OCI-LY1 (cell line): ENCODE data around the gene KIF13A.
"Not testable (repeated sequence)": the region's sequence is repeated elsewhere in the genome, so short reads cannot be mapped to it uniquely, and the experiment has no call there.

ENCODE experiments used
- H2AFZ ChIP-seq: fragments of 200-600 bp; sonication (generic), shearing (Covaris generic); 2 replicates; pipeline ENCODE4 v1.6.0; 2014; ENCODE audit warnings: antibody characterized with exemption, mild to moderate bottlenecking, low read length
- H3F3A ChIP-seq: fragments of 200-600 bp; sonication (generic), shearing (Covaris generic); 2 replicates; pipeline ENCODE4 v1.6.0; 2014; ENCODE audit warnings: mild to moderate bottlenecking, antibody characterized with exemption, low read length, moderate library complexity; ENCODE audit not compliant: insufficient read depth
- H3K27ac ChIP-seq: fragments of 200-600 bp; sonication (generic); 2 replicates; pipeline ENCODE4 v1.5.1; 2014; ENCODE audit warnings: low read length, mixed run types, mild to moderate bottlenecking, low read depth; ENCODE audit not compliant: poor library complexity, severe bottlenecking
- H3K27me3 ChIP-seq: fragments of 200-600 bp; sonication (generic); 2 replicates; pipeline ENCODE4 v1.6.0; 2014; ENCODE audit warnings: antibody characterized with exemption, mild to moderate bottlenecking, low read length, moderate library complexity; ENCODE audit not compliant: insufficient read depth
- H3K36me3 ChIP-seq: fragments of 200-600 bp; sonication (generic); 2 replicates; pipeline ENCODE4 v1.6.1; 2014; ENCODE audit warnings: mild to moderate bottlenecking, antibody characterized with exemption, low read length, moderate library complexity, mixed read lengths; ENCODE audit not compliant: insufficient read depth
- H3K4me1 ChIP-seq: fragments of 200-600 bp; sonication (generic); 2 replicates; pipeline ENCODE4 v1.5.1; 2014; ENCODE audit warnings: mild to moderate bottlenecking, low read length, moderate library complexity; ENCODE audit not compliant: insufficient read depth, severe bottlenecking
- H3K4me2 ChIP-seq: fragments of 200-600 bp; sonication (generic), shearing (Covaris generic); 2 replicates; pipeline ENCODE4 v1.6.1; 2014; ENCODE audit warnings: low read length
- H3K4me3 ChIP-seq: fragments of 200-600 bp; sonication (generic); 2 replicates; pipeline ENCODE4 v1.5.1; 2014; ENCODE audit warnings: low read length, low read depth, mild to moderate bottlenecking, mixed read lengths; ENCODE audit not compliant: poor library complexity, severe bottlenecking
- H3K79me2 ChIP-seq: fragments of 200-600 bp; shearing (Covaris generic); 2 replicates; pipeline ENCODE4 v1.6.1; 2016; ENCODE audit warnings: mixed run types, low read length, mixed read lengths; ENCODE audit not compliant: insufficient read depth
- H3K9ac ChIP-seq: fragments of 200-600 bp; sonication (generic), shearing (Covaris generic); 2 replicates; pipeline ENCODE4 v1.6.1; 2014; ENCODE audit warnings: mild to moderate bottlenecking, low read length, mixed read lengths
- H3K9me2 ChIP-seq: fragments of 200-600 bp; sonication (generic), shearing (Covaris generic); 2 replicates; pipeline ENCODE4 v1.6.1; 2014; ENCODE audit warnings: low read depth, mild to moderate bottlenecking, low read length, mixed read lengths
- H3K9me3 ChIP-seq: fragments of 200-600 bp; shearing (Covaris generic); 2 replicates; pipeline ENCODE4 v1.6.1; 2014; ENCODE audit warnings: low read length, mixed read lengths
- H4K20me1 ChIP-seq: fragments of 200-600 bp; sonication (generic), shearing (Covaris generic); 2 replicates; pipeline ENCODE4 v1.6.0; 2016; ENCODE audit warnings: mild to moderate bottlenecking, low read length; ENCODE audit not compliant: insufficient read depth
- EZH2 ChIP-seq: fragments of 200-600 bp; sonication (generic), shearing (Covaris generic); IDR thresholded peaks from 2 replicates; pipeline ENCODE4 v1.8.0; 2017; ENCODE audit warnings: borderline replicate concordance, mixed run types, mild to moderate bottlenecking, antibody characterized with exemption, low read length, moderate library complexity, mixed read lengths
- TF ChIP-seq, protein P1 (sequence below): fragments of 200-600 bp; sonication (generic), shearing (Covaris generic); IDR thresholded peaks from 2 replicates; pipeline ENCODE4 v1.5.1; 2017; ENCODE audit warnings: mild to moderate bottlenecking, antibody characterized with exemption, low read length, moderate library complexity, mixed read lengths

Gene KIF13A

DNA sequence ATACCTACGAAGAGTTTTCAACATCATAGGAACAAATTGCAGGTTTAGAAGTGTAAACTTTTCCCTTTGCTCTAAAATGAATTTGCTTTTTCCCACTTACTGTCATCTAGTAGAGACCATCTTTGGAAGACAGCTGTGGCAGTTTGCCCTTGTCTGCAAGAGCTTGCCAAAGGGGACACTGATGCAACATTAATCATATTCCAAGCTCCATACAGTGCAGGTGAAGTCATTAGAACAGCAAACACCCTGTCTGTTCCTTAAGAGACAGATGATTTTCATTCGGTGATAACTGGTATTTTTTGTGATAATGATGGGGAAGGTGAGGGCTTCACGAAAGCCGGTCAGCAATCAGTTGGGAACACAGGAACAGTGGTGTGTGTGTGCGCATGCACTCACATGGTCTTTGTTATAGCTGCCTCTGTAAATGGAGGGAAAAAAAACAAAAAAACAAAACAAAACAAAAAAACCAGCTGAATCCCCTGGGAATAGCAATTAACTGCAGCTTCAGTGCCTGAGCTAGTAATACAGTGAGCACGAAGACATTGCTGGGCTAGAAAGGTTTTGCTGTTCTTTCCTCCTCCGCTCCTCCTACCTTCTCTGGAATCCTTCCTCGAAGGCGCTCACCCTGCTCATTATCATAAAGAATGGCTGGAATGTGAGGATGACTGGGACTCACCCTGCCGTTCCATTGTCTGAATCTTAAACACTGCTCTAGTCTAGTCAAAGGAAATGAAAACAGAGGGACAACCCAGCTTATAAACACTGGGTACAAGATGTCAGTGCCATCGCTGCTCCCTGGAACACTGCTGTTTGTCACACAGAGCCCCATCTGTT lies 35.2 kb upstream of the KIF13A start:
- no peak overlapping the region for H3K9ac ChIP-seq
- H3K9me3 ChIP-seq = no peaks in the 10 kb centered on the region
- no peaks in the 10 kb centered on the region for H3K36me3 ChIP-seq
- H3K9me2 ChIP-seq = no peaks in the 10 kb centered on the region
- no peak for TF ChIP-seq EZH2
- TF ChIP-seq, protein P1, sequence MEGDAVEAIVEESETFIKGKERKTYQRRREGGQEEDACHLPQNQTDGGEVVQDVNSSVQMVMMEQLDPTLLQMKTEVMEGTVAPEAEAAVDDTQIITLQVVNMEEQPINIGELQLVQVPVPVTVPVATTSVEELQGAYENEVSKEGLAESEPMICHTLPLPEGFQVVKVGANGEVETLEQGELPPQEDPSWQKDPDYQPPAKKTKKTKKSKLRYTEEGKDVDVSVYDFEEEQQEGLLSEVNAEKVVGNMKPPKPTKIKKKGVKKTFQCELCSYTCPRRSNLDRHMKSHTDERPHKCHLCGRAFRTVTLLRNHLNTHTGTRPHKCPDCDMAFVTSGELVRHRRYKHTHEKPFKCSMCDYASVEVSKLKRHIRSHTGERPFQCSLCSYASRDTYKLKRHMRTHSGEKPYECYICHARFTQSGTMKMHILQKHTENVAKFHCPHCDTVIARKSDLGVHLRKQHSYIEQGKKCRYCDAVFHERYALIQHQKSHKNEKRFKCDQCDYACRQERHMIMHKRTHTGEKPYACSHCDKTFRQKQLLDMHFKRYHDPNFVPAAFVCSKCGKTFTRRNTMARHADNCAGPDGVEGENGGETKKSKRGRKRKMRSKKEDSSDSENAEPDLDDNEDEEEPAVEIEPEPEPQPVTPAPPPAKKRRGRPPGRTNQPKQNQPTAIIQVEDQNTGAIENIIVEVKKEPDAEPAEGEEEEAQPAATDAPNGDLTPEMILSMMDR = no peak
- H3F3A ChIP-seq = no peaks in the 10 kb centered on the region
- H3K27me3 ChIP-seq = no peaks in the 10 kb centered on the region
- no peaks in the 10 kb centered on the region for H3K79me2 ChIP-seq
- no peak overlapping the region for H2AFZ ChIP-seq
- H3K4me2 ChIP-seq = no peak overlapping the region
- H4K20me1 ChIP-seq = no peaks in the 10 kb centered on the region
- H3K4me1 ChIP-seq = no peaks in the 10 kb centered on the region
- H3K4me3 ChIP-seq = no peak overlapping the region
- no peak overlapping the region for H3K27ac ChIP-seq

GRCh38 chr6:18021166-18021850 lies 33.9 kb upstream of the KIF13A start:
- no peak for TF ChIP-seq EZH2
- TF ChIP-seq, protein P1 = no peak
- Histone ChIP-seq H2AFZ (no peak overlapping the region), H4K20me1 (no peaks in the 10 kb centered on the region), H3F3A (no peaks in the 10 kb centered on the region), H3K4me2 (no peak overlapping the region), H3K27me3 (no peaks in the 10 kb centered on the region), H3K27ac (no peak overlapping the region), H3K9ac (no peak overlapping the region), H3K79me2 (no peaks in the 10 kb centered on the region), H3K36me3 (no peaks in the 10 kb centered on the region), H3K4me1 (no peaks in the 10 kb centered on the region), H3K9me2 (no peaks in the 10 kb centered on the region), H3K4me3 (no peak overlapping the region), H3K9me3 (no peaks in the 10 kb centered on the region)

DNA sequence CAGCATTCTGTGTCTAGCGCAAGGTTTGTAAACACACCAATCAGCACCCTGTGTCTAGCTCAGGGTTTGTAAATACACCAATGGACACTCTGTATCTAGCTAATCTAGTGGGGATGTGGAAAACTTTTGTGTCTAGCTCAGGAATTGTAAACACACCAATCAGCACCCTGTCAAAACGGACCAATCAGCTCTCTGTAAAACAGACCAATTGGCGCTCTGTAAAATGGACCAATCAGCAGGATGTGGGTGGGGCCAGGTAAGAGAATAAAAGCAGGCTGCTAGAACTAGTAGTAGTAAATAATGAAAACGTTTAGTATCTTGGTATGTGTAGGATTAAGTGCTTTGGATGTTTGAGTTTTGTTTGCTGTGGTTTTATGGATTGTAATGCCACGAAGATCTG lies 33.1 kb upstream of the KIF13A start:
- H3K4me2 ChIP-seq, H3K9ac ChIP-seq, H4K20me1 ChIP-seq, H3K4me3 ChIP-seq, H3K4me1 ChIP-seq, H3K27ac ChIP-seq, H3F3A ChIP-seq, H3K9me3 ChIP-seq, H2AFZ ChIP-seq, H3K36me3 ChIP-seq, H3K9me2 ChIP-seq, H3K79me2 ChIP-seq, H3K27me3 ChIP-seq: not testable (repeated sequence)
